Measurements from ENCODE around the gene TMEM108.

DNA sequence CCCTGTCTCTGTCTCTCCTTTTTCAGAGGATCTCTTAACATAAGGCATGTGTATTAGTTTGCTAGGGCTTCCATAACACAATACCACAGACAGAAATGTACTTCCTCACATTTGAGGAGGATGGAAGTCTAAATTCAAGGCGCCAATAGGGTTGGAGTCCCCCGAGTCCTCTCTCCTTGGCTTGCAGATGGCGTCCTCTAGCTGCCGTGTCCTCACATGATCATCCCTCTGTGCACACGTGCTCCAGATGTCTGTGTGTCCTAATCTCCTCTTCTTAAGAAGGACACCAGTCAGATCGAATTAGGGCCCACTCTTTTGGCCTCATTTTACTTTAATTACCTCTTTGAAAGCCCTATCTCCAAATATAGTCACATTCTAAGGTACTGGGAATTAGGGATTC lies 338.6 kb downstream of the TMEM108 start:
- no peak for TF ChIP-seq GATA2 (IDR thresholded peaks at IDR 0.05; ENCODE audit: low read depth, low read length)
- TF ChIP-seq GATA3 (IDR thresholded peaks at IDR 0.05; ENCODE audit: low read depth, low read length): no peak

Measured in SH-SY5Y (cell line).